Kidney tubule cell (primary cell): ENCODE measurements around the gene QKI.
"Not testable (repeated sequence)": the region's sequence is repeated elsewhere in the genome, so short reads cannot be mapped to it uniquely, and the experiment has no call there.

Source experiments
- DNase-seq: peaks from one replicate; pipeline ENCODE4 v3.0.0-alpha.2; 2018; ENCODE audit warnings: low spot score

The QKI gene

DNA sequence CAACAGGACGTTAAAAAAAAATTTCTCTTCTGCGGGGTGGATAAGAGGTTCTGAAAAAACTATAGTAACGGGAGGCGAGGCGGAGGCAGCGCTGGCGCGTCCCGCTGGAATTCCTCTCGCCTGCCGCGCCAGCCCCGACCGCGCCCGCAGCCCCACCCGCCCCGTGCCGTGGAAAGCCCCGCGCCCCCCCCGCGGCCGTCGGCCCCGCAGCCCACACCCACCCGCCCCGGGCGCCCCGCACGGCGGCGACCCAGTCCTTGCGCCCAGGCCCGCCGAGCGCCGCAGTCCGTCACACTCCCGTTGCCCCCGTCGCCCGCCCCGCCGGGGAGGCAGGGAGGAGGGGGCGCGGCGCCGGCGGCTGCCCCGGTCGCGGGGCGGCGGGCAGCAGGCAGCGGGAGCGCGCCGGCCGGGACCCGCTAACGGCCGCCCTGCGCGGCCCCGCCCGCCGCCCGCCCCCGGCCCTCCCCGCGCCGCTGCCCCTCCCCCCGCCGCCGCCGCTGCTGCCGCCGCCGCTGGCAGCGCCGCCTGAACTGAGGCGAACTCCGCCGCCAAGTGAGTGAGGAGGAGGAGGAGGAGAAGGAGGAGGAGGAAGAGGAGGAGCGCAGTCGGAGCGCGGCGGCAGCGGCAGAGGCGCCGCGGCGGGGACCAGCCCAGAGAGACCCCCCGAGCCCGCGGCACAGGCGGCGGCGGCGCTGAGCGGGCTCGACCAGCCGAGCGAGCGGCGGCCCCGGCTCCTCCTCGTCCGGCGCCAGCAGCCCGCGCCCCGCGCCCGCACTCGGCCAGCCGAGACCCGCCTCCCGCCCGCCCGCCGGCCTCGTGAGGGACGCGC lies at the start of gene QKI:
TSS of gene QKI (plus strand) at position 602 of the 829 bp plus-strand sequence. CDS start 476 bp downstream, outside the sequence.
- peak; percentile 90 for DNase-seq

GRCh38 chr6:163366288-163366687 lies 48.2 kb upstream of the QKI start:
- DNase-seq: no peak

GRCh38 chr6:163367497-163368183 lies 46.9 kb upstream of the QKI start:
- peak; percentile 77 for DNase-seq

DNA sequence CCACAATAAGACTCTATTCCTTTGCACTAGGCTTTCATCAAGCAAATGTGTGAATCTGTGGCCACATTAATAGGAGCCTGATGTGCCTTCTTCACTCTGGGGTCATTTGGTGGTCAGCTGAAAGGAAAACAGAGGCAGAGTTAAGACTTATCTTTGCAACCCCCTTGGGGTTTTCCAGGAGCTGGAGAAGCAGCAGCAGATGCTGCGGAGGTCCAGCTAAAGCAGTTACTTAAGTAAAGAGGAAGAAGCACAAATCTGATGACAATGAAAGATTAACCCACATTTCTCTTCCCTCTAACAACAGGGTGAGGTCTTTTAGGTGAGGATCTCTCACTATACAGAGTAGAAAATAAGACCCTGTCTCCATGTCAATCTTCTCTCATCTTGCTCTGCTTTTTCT lies 45.4 kb upstream of the QKI start:
- no peak for DNase-seq

DNA sequence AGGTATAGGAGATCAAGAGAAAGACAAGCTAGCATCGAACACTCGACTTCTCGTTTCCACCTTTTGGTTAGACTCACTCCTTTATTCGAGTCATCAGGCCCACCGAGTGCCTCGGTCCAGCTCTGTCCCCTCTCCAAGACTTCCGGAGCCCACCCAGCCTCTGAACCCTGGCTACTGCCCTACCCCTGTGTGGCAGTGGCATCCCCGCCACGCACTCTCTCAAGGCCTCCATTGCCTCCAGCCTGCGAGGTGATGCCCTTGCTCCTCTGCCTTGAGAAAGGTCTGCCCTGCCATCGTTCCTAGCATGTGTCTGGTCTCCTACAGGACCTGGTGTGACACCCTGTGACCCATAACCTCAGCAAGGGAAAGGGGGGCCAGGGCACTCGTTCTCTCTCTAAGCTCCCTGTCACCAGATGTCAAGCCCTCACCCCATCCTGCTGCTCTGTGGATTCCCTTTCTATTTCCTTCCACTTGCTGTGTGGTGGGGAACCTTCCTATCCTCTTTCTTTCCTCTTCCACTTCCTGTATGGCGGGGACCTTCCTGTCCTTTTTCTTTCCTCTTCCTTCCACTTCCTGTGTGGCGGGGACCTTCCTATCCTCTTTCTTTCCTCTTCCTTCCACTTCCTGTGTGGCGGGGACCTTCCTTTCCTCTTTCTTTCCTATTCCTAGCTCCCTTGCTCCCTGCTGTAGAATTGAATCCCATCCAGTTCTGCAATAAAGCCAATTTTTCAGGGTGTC lies 44.7 kb upstream of the QKI start:
- no peak for DNase-seq

DNA sequence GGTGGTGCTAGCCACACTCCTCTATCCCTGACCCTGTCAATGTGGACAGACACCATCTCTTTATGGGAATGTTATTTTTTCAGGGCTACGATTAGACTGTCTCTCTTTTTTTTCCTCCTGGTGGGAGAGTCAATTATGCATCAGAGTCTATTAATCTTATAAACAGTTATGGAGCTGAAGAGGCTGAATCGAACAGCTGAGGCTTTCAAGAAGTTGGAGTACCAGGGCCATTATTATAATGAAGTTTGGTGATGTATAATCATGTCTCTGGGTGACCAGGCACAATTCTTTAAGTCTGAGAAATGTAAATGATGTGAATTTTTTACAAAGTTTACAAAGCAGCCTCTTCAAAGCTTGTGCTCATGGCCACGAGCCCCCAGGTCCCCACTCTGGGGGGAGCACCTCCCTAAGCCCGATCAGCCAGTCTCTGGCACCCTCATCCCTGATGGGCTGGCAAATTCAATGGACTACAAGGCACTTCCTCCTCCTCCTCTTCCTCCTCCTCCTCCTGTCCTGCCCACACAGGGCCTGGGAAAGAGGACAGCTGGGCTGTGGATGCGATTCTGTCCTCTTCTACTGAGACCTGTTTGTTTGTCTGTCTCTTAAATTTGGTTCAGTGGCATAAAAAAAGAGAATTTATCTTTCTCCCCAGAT lies 43.9 kb upstream of the QKI start:
- no peak for DNase-seq

- no peak for DNase-seq
Observed at GRCh38 chr6:163371129-163371528, 43.4 kb upstream of the QKI start.

- DNase-seq: no peak
Observed at GRCh38 chr6:163373240-163373639, 41.3 kb upstream of the QKI start.

- no peak for DNase-seq
Observed at GRCh38 chr6:163375361-163375760, 39.2 kb upstream of the QKI start.

DNA sequence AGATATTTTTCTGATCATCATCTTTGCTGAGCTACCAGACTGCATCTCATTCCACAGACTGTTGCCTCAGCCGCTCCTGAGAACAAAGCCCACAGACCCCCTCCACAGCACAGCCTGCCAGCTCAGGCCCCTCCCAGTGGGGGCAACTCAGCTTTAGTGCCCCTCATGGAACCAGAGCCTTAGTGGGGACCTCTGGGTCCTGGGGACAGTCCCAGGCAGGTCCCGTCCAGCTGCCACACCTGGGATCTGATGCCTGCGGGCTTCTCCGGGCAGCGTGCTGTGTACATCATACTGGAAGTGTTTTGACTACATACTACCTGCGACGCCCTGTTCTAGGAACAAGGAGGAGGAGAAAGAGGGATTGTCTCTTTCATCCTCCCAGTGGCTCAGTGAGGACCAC lies 38.3 kb upstream of the QKI start:
- no peak for DNase-seq

- DNase-seq: no peak
Observed at GRCh38 chr6:163377561-163377960, 37.0 kb upstream of the QKI start.

DNA sequence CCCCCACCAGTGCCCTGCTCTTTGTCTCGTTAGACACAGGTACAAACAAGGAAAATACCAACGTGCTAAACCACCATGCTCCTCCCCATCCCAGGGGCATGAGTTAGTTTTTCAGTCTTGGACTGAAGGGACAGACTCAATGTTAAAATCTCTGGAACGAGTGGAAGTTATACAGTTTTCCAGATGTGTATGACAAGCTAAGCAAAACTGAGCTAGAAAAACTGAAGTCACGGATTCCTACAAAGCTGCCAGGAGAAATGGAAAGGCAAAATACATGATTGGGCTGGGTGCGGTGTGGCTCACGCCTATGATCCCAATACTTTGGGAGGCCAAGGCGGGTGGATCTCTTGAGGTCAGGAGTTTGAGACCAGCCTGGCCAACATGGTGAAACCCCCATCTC lies 34.3 kb upstream of the QKI start:
- DNase-seq: no peak

GRCh38 chr6:163381118-163381756 lies 33.3 kb upstream of the QKI start:
- DNase-seq: peak; percentile 31

DNA sequence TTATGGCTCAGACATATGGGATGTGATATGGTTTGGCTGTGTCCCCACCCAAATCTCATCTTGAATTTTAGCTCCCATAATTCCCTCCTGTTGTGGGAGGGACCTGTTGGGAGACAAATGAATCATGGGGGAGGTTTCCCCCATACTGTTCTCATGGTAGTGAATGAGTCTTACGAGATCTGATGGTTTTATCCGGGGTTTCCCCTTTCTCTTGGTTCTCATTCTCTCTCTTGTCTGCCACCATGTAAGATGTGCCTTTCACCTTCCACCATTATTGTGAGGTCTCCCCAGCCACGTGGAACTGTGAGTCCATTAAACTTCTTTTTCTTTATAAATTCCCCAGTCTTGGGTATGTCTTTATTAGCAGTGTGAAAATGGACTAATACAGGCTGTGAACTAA lies 31.1 kb upstream of the QKI start:
- not testable (repeated sequence) for DNase-seq

DNA sequence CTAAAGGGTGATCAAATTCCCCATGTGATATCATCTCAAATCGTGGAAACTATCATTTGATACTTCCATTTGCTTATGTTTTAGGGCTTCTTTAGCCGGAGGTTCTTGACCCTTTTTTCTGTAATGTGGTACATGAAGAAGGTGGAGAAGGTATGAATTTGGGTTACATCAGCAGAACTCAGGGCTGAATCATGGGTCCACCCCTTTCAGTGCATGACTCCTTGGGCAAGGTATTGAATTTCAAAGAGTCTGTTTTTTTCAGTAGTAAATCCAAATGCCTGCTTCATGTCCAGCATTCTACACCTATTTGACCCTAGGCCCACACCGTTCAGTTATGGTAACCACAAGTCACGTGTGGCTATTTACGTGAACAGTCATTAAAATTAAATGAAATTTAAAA lies 30.6 kb upstream of the QKI start:
- DNase-seq: peak; percentile 30

- DNase-seq: no peak
Observed at GRCh38 chr6:163384510-163384909, 30.0 kb upstream of the QKI start.

DNA sequence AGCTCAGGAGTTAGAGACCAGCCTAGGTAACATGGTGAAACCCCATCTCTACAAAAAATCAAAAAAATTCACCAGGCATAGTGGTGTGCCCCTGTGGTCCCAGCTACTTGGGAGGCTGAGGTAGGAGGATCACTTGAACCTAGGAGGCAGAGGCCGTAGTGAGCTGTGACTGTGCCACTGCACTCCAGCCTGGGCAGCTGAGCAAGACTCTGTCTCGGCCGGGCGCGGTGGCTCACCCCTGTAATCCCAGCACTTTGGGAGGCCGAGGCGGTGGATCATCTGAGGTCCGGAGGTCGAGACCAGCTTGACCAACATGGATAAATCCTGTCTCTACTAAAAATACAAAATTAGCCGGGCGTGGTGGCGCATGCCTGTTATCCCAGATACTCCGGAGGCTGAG lies 29.0 kb upstream of the QKI start:
- not testable (repeated sequence) for DNase-seq

GRCh38 chr6:163386329-163386908 lies 28.1 kb upstream of the QKI start:
- no peak for DNase-seq

- peak; percentile 21 for DNase-seq
Observed at GRCh38 chr6:163387317-163387716, 27.2 kb upstream of the QKI start.

- DNase-seq: no peak
Observed at GRCh38 chr6:163389354-163389753, 25.2 kb upstream of the QKI start.

- no peak for DNase-seq
Observed at GRCh38 chr6:163390770-163391169, 23.7 kb upstream of the QKI start.
